Measurements from ENCODE around the gene SEC22B.
"Not testable (repeated sequence)": the region's sequence is repeated elsewhere in the genome, so short reads cannot be mapped to it uniquely, and the experiment has no call there.

Gene SEC22B

GRCh38 chr1:120144169-120144568 lies 32.2 kb downstream of the SEC22B start:
- H3K4me1 ChIP-seq (ENCODE audit: control insufficient read depth, insufficient read depth, low read length, poor library complexity, severe bottlenecking); H3K9me3 ChIP-seq (ENCODE audit: control insufficient read depth, low read length); H3K36me3 ChIP-seq (ENCODE audit: control insufficient read depth, insufficient read depth, low read length); H3K4me3 ChIP-seq (ENCODE audit: extremely low read depth, insufficient read depth, low read length, poor library complexity, severe bottlenecking); H3K27ac ChIP-seq (ENCODE audit: low read depth, low read length, severe bottlenecking): not testable (repeated sequence)
- WGBS, 2 experiments (ENCODE audit: insufficient coverage in 2 of 2) = no CpG with 5 or more reads among the region's 2 CpGs

GRCh38 chr1:120143334-120143733 lies 33.0 kb downstream of the SEC22B start:
- H3K36me3 ChIP-seq (ENCODE audit: control insufficient read depth, insufficient read depth, low read length); H3K9me3 ChIP-seq (ENCODE audit: control insufficient read depth, low read length); H3K27ac ChIP-seq (ENCODE audit: low read depth, low read length, severe bottlenecking); H3K4me1 ChIP-seq (ENCODE audit: control insufficient read depth, insufficient read depth, low read length, poor library complexity, severe bottlenecking); H3K4me3 ChIP-seq (ENCODE audit: extremely low read depth, insufficient read depth, low read length, poor library complexity, severe bottlenecking): not testable (repeated sequence)
- WGBS, 2 experiments (ENCODE audit: insufficient coverage in 2 of 2) = no CpG with 5 or more reads among the region's 3 CpGs

GRCh38 chr1:120142512-120143263 lies 33.6 kb downstream of the SEC22B start:
- H3K36me3 ChIP-seq (ENCODE audit: control insufficient read depth, insufficient read depth, low read length) = not testable (repeated sequence)
- WGBS, 2 experiments (ENCODE audit: insufficient coverage in 2 of 2) = 87% methylated on average over 3 of the region's 14 CpGs; no CpG with 5 or more reads in 1 of the 2 experiments

GRCh38 chr1:120141865-120142264 lies 34.5 kb downstream of the SEC22B start:
- not testable (repeated sequence) for H3K9me3 ChIP-seq (ENCODE audit: control insufficient read depth, low read length); H3K4me3 ChIP-seq (ENCODE audit: extremely low read depth, insufficient read depth, low read length, poor library complexity, severe bottlenecking); H3K36me3 ChIP-seq (ENCODE audit: control insufficient read depth, insufficient read depth, low read length); H3K4me1 ChIP-seq (ENCODE audit: control insufficient read depth, insufficient read depth, low read length, poor library complexity, severe bottlenecking); H3K27ac ChIP-seq (ENCODE audit: low read depth, low read length, severe bottlenecking)

More at GRCh38 chr1:120142512-120143263, 33.6 kb downstream of the SEC22B start:
- not testable (repeated sequence) for H3K4me1 ChIP-seq (ENCODE audit: control insufficient read depth, insufficient read depth, low read length, poor library complexity, severe bottlenecking); H3K4me3 ChIP-seq (ENCODE audit: extremely low read depth, insufficient read depth, low read length, poor library complexity, severe bottlenecking); H3K27ac ChIP-seq (ENCODE audit: low read depth, low read length, severe bottlenecking); H3K9me3 ChIP-seq (ENCODE audit: control insufficient read depth, low read length)

GRCh38 chr1:120140656-120141265 lies 35.6 kb downstream of the SEC22B start:
- H3K9me3 ChIP-seq (ENCODE audit: control insufficient read depth, low read length); H3K4me3 ChIP-seq (ENCODE audit: extremely low read depth, insufficient read depth, low read length, poor library complexity, severe bottlenecking); H3K27ac ChIP-seq (ENCODE audit: low read depth, low read length, severe bottlenecking); H3K36me3 ChIP-seq (ENCODE audit: control insufficient read depth, insufficient read depth, low read length); H3K4me1 ChIP-seq (ENCODE audit: control insufficient read depth, insufficient read depth, low read length, poor library complexity, severe bottlenecking): not testable (repeated sequence)
- WGBS, 2 experiments (ENCODE audit: insufficient coverage in 2 of 2) = no CpG with 5 or more reads among the region's 1 CpG

- not testable (repeated sequence) for H3K4me1 ChIP-seq (ENCODE audit: control insufficient read depth, insufficient read depth, low read length, poor library complexity, severe bottlenecking); H3K9me3 ChIP-seq (ENCODE audit: control insufficient read depth, low read length); H3K27ac ChIP-seq (ENCODE audit: low read depth, low read length, severe bottlenecking); H3K4me3 ChIP-seq (ENCODE audit: extremely low read depth, insufficient read depth, low read length, poor library complexity, severe bottlenecking); H3K36me3 ChIP-seq (ENCODE audit: control insufficient read depth, insufficient read depth, low read length)
- WGBS, 2 experiments (ENCODE audit: insufficient coverage in 2 of 2) = no CpG with 5 or more reads among the region's 1 CpG
Observed at GRCh38 chr1:120136086-120136485, 40.2 kb downstream of the SEC22B start.

GRCh38 chr1:120133928-120134325 lies 42.4 kb downstream of the SEC22B start:
- not testable (repeated sequence) for H3K4me3 ChIP-seq (ENCODE audit: extremely low read depth, insufficient read depth, low read length, poor library complexity, severe bottlenecking); H3K9me3 ChIP-seq (ENCODE audit: control insufficient read depth, low read length); H3K4me1 ChIP-seq (ENCODE audit: control insufficient read depth, insufficient read depth, low read length, poor library complexity, severe bottlenecking); H3K36me3 ChIP-seq (ENCODE audit: control insufficient read depth, insufficient read depth, low read length); H3K27ac ChIP-seq (ENCODE audit: low read depth, low read length, severe bottlenecking)

- no peak overlapping the region for H3K27ac ChIP-seq (ENCODE audit: low read depth, low read length, severe bottlenecking)
- H3K4me3 ChIP-seq (ENCODE audit: extremely low read depth, insufficient read depth, low read length, poor library complexity, severe bottlenecking) = no peak overlapping the region
- no peaks in the 10 kb centered on the region for H3K4me1 ChIP-seq (ENCODE audit: control insufficient read depth, insufficient read depth, low read length, poor library complexity, severe bottlenecking)
- H3K36me3 ChIP-seq (ENCODE audit: control insufficient read depth, insufficient read depth, low read length) = no peaks in the 10 kb centered on the region
- WGBS, 2 experiments (ENCODE audit: insufficient coverage in 2 of 2) = 89 to 94% methylated on average over 2 of the region's 2 CpGs
- no peaks in the 10 kb centered on the region for H3K9me3 ChIP-seq (ENCODE audit: control insufficient read depth, low read length)
Observed at GRCh38 chr1:120133228-120133927, 42.9 kb downstream of the SEC22B start.

- H3K9me3 ChIP-seq (ENCODE audit: control insufficient read depth, low read length); H3K27ac ChIP-seq (ENCODE audit: low read depth, low read length, severe bottlenecking); H3K36me3 ChIP-seq (ENCODE audit: control insufficient read depth, insufficient read depth, low read length); H3K4me3 ChIP-seq (ENCODE audit: extremely low read depth, insufficient read depth, low read length, poor library complexity, severe bottlenecking); H3K4me1 ChIP-seq (ENCODE audit: control insufficient read depth, insufficient read depth, low read length, poor library complexity, severe bottlenecking): not testable (repeated sequence)
- no CpG with 5 or more reads among the region's 2 CpGs for WGBS, 2 experiments (ENCODE audit: insufficient coverage in 2 of 2)
Observed at GRCh38 chr1:120132406-120132763, 43.9 kb downstream of the SEC22B start.

- H3K27ac ChIP-seq (ENCODE audit: low read depth, low read length, severe bottlenecking); H3K4me1 ChIP-seq (ENCODE audit: control insufficient read depth, insufficient read depth, low read length, poor library complexity, severe bottlenecking); H3K9me3 ChIP-seq (ENCODE audit: control insufficient read depth, low read length); H3K4me3 ChIP-seq (ENCODE audit: extremely low read depth, insufficient read depth, low read length, poor library complexity, severe bottlenecking); H3K36me3 ChIP-seq (ENCODE audit: control insufficient read depth, insufficient read depth, low read length): not testable (repeated sequence)
- 10 to 80% methylated on average over 2 of the region's 10 CpGs for WGBS, 2 experiments (ENCODE audit: insufficient coverage in 2 of 2)
Observed at GRCh38 chr1:120131611-120132405, 44.5 kb downstream of the SEC22B start.
